Fibroblast of villous mesenchyme (primary cell): ENCODE measurements around the gene FSIP1. TPM values are rescaled to one million over a fixed set of nuclear protein-coding genes. Genes with fewer than 3 reads are reported as not detected.

ENCODE experiments used
- DNase-seq: peaks from one replicate; pipeline ENCODE4 v3.0.0-alpha.2; 2010; ENCODE audit warnings: low read depth
- H3K4me3 ChIP-seq: 2 replicates; pipeline ENCODE4 v1.5.1; 2011; ENCODE audit warnings: low read depth, mild to moderate bottlenecking, low read length
- total RNA-seq: library from RNA; depleted of rRNA; stranded (reverse); fragments of >200 nt; gene quantifications from 2 replicates; pipeline ENCODE4 v1.2.3, GENCODE V29; 2012
- TF ChIP-seq, protein P1 (sequence below): IDR thresholded peaks from 2 replicates; pipeline ENCODE4 v1.5.1; 2012; ENCODE audit warnings: low read depth, mild to moderate bottlenecking, low read length; ENCODE audit not compliant: insufficient read depth

Gene FSIP1
- total RNA-seq, 1 donor = 2.6 TPM

DNA sequence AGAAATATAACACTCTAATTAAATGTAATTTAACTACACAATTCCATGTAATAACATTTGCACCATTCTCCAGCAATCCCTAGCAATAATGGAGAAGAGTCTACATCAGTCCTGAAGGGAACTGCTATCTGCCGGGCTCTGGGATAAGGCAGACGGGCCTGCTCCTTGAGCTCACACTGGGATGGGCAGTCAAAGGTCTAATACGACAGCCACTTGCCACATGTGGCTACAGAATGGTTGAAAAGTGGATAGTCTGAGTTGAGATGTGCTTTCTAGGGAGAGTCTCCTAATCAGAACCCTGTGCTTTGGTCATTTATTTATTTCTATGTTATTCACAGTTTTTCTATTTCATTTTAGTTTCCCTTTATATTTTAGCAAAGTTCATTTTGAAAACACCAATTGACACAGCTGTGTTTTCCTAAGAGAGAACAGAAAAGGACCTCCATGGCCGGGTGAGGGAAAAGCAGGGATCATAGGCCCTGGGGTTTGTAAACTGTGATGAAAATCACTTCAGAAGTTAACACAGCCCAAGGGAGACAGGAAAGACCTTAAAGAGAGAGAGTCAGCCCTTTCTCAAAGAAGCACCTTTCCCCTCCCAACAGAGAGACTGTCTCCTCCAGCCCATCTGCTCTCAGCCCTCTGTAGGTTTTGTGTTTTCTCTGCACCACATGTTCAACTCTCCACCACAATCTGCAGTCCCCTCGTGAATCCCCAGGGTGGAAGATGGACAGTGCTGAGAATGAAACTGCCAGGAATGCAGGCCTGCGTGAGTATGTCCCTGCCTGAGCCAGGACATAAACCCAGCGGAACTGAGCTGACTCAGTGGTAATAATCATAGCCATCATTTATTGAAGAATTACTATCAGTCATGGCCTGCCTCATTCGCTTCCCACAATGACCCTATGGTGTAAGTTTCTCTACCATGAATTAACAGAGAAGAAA is 11.6 kb downstream of the FSIP1 start:
- H3K4me3 ChIP-seq = peak overlapping the region; percentile 0
- TF ChIP-seq, protein P1, sequence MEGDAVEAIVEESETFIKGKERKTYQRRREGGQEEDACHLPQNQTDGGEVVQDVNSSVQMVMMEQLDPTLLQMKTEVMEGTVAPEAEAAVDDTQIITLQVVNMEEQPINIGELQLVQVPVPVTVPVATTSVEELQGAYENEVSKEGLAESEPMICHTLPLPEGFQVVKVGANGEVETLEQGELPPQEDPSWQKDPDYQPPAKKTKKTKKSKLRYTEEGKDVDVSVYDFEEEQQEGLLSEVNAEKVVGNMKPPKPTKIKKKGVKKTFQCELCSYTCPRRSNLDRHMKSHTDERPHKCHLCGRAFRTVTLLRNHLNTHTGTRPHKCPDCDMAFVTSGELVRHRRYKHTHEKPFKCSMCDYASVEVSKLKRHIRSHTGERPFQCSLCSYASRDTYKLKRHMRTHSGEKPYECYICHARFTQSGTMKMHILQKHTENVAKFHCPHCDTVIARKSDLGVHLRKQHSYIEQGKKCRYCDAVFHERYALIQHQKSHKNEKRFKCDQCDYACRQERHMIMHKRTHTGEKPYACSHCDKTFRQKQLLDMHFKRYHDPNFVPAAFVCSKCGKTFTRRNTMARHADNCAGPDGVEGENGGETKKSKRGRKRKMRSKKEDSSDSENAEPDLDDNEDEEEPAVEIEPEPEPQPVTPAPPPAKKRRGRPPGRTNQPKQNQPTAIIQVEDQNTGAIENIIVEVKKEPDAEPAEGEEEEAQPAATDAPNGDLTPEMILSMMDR = peak; percentile 3
- DNase-seq = peak; percentile 86

DNA sequence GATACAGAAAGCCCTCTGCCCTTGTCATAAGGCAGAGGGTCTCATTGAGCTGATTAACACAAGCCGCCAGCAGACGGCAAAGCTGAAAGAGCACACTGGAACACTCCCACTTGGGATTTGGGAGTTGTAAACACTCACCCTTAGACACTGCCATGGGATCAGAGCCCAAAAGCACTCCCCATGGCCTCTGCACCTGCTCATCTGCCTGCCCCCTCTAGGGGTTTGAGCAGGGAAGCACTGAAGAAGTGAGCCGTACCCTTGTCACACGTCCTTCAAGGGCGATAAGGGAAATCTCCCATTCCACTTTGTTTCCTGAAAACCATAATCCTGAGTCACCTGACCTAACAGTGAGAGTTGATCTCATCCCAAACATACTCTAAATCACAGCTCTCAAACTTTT is 14.7 kb downstream of the FSIP1 start:
- no peak for DNase-seq
- TF ChIP-seq, protein P1 = no peak
- no peak overlapping the region for H3K4me3 ChIP-seq

DNA sequence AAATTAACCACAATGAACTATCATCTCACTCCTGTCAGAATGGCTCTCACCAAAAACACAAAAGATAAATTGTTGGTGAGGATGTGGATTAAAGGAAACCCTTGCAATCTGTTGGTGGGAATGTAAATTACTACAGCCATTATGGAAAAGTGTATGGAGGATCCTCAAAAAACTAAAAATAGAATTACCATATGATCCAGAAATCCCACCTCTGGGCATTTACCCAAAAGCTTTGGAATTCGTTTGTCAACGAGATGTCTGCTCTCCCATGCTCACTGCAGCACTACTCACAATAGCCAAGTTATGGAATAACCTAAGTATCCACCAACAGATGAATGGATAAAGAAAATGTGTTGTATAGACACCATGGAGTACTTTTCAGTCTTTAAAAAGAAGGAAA is 21.6 kb downstream of the FSIP1 start:
- TF ChIP-seq, protein P1 = no peak
- no peak for DNase-seq
- H3K4me3 ChIP-seq = no peak overlapping the region

DNA sequence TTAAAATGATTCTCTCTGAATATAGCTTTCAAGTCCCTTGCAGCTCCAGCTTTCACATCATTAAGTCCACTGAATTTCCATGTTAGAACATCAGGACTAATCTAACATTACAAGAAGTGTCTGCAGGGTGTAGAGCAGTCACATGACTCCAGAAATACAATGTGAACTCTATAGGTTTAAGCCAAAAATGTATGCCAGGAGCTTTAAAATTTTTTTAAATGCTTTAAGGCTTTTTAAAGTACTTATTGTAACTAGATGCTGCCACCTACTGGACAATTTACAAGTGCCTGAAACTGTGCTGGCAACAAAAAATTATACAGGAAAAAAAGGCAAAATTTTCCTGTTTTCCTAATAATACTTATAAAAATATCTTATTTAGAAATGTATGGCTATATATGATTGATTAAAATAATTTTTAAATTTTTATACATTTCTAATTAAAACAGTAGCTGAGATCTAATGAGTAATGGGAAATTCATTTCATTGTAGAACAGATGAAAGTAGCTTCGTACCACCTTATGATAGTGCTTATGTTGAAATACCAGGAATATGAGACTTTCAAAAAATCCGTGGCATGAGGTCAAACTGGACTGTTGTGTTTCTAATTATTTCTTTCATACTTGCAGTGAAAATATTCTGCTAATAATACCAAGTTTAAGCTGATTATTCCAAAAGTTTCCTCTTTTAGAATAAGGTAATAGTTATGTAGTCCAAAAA is 25.7 kb downstream of the FSIP1 start:
- TF ChIP-seq, protein P1 = peak; percentile 69
- peak; percentile 81 for DNase-seq
- H3K4me3 ChIP-seq = no peak overlapping the region

DNA sequence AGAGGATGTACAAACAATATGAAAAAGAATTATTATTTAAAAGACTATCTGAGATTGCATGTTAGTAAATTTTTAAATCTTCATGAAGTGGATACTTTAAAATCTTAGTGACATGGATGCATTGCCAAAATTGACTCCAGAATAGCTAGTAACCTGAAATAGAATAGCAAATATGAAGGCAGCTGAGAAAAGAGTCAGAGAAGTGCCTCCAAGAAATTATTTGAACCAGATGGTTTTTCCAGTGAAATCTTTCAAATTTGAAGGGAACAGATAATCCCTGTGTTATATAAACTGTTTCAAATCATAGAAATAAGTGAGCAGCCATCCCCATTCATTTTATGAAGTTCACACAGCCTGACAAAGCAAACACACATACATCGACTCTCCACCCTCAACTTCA is 29.6 kb downstream of the FSIP1 start:
- no peak for DNase-seq
- H3K4me3 ChIP-seq = no peak overlapping the region
- TF ChIP-seq, protein P1 = no peak

DNA sequence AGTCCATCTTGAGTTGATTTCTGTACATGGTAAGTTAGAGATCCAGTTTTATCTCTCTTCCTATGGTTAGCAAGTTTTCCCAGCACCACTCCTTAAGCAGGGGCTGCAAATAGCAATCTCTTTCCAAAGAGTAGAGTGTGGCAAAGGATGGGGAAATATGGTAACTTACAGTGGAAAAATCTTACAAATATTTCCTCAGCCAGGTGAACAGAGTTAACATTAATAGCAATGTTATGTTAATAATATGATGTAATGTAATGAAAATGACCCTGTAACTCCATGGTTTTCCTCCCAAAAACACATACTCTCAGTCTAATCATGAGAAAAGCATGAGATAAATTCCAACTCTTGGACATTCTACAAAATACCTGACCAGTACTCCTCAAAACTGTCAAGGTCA is 30.4 kb downstream of the FSIP1 start:
- TF ChIP-seq, protein P1 = no peak
- no peak for DNase-seq
- no peak overlapping the region for H3K4me3 ChIP-seq
